K562 (cell line): ENCODE data around the gene FBL. TPM values are rescaled to one million over a fixed set of nuclear protein-coding genes. Genes with fewer than 3 reads are reported as not detected.

Experiments
- ARHGAP35 ChIP-seq: fragments of 450-650 bp; IDR thresholded peaks from 2 replicates; pipeline ENCODE4 v1.6.1; 2018; ENCODE audit not compliant: partially characterized antibody
- BCOR ChIP-seq: fragments of 450-650 bp; IDR thresholded peaks from 2 replicates; pipeline ENCODE4 v1.6.1; 2016
- ETS2 ChIP-seq: IDR thresholded peaks from 2 replicates; pipeline ENCODE4 v1.6.1; 2016; ENCODE audit warnings: borderline replicate concordance, missing genetic modification characterization, mild to moderate bottlenecking, moderate library complexity, missing compliant biosample characterization; ENCODE audit not compliant: poor library complexity, severe bottlenecking
- ETV1 ChIP-seq: fragments of 450-650 bp; conservative IDR thresholded peaks from 2 replicates; pipeline ENCODE4 v1.6.1; 2016; ENCODE audit warnings: missing genetic modification characterization, control low read depth, low read depth, missing compliant biosample characterization
- HEY1 ChIP-seq: fragments of 250-450 bp; sonication (Bioruptor Pico); IDR thresholded peaks from 2 replicates; pipeline ENCODE4 v1.5.0; 2020; ENCODE audit warnings: mild to moderate bottlenecking, moderate library complexity, borderline replicate concordance
- KLF10 ChIP-seq: fragments of 250-450 bp; sonication (Bioruptor Pico); IDR thresholded peaks from 2 replicates; pipeline ENCODE4 v1.6.1; 2021; ENCODE audit warnings: matching md5 sums
- LCOR ChIP-seq: sonication (generic); formaldehyde crosslinking; IDR thresholded peaks from 2 replicates; pipeline ENCODE4 v1.8.0; 2022; ENCODE audit warnings: mild to moderate bottlenecking, missing genetic modification reagents
- MTA2 ChIP-seq: fragments of 450-650 bp; IDR thresholded peaks from 2 replicates; pipeline ENCODE4 v1.6.1; 2016; ENCODE audit warnings: low read depth
- POLR2G ChIP-seq: fragments of 200-400 bp; formaldehyde crosslinking; IDR thresholded peaks from 2 replicates; pipeline ENCODE4 v1.6.1; 2017; ENCODE audit warnings: low read depth, mild to moderate bottlenecking, antibody characterized with exemption, low read length, moderate library complexity
- RFX7 ChIP-seq: fragments of 250-450 bp; sonication (Bioruptor Pico); IDR thresholded peaks from 2 replicates; pipeline ENCODE4 v1.5.1; 2021; ENCODE audit warnings: mild to moderate bottlenecking
- RHOXF2B ChIP-seq: fragments of 250-450 bp; sonication (Bioruptor Pico); conservative IDR thresholded peaks from 2 replicates; pipeline ENCODE4 v1.5.1; 2021
- SMARCA5 ChIP-seq: fragments of 450-650 bp; IDR thresholded peaks from 2 replicates; pipeline ENCODE4 v1.6.1; 2016
- TCF7L2 ChIP-seq: fragments of 150-350 bp; IDR thresholded peaks from 2 replicates; pipeline ENCODE4 v1.6.1; 2016; ENCODE audit warnings: low read depth, mild to moderate bottlenecking, low read length, moderate library complexity
- TRIM28 ChIP-seq: fragments of 450-650 bp; IDR thresholded peaks from 2 replicates; pipeline ENCODE4 v1.6.1; 2017
- ZKSCAN3 ChIP-seq: fragments of 250-450 bp; sonication (Bioruptor Pico); IDR thresholded peaks from 2 replicates; pipeline ENCODE4 v1.4.0; 2020
- ZNF232 ChIP-seq: sonication (generic); formaldehyde crosslinking; IDR thresholded peaks from 2 replicates; pipeline ENCODE4 v1.8.0; 2022; ENCODE audit warnings: mild to moderate bottlenecking, missing genetic modification reagents
- ZNF311 ChIP-seq: fragments of 250-450 bp; sonication (Bioruptor Pico); IDR thresholded peaks from 2 replicates; pipeline ENCODE4 v1.4.0; 2020; ENCODE audit warnings: mild to moderate bottlenecking, moderate library complexity
- ZNF75A ChIP-seq: fragments of 450-650 bp; formaldehyde crosslinking; IDR thresholded peaks from 2 replicates; pipeline ENCODE4 v1.4.0; 2020; ENCODE audit warnings: mild to moderate bottlenecking
- polyA plus RNA-seq, 8 experiments: library from polyadenylated mRNA; depleted of rRNA in 4 of 8; stranded (reverse) in 5 of 8; unstranded in 3 of 8; fragments of >200 nt; fragmentation: Nextera tagmentation in 2 of 8; fragmentation: Illumina TruSeq in 1 of 8; extraction: Ambion mirVana in 2 of 8; extraction: Trizol in 1 of 8; gene quantifications; 2 replicates each; pipeline versions ENCODE4 v1.2.1 to v1.2.3, GENCODE V29; 2011 to 2014; ENCODE audit warnings: inconsistent platforms in 1 of 8, missing spikeins in 1 of 8
- total RNA-seq, 7 experiments: library from RNA; depleted of rRNA in 6 of 7; stranded (reverse); fragments of >200 nt in 6 of 7; fragmentation: Illumina TruSeq in 2 of 7; extraction: Trizol in 2 of 7; gene quantifications; 2 replicates each; pipeline versions ENCODE4 v1.2.1 to v1.2.3, GENCODE V29; 2011 to 2021; ENCODE audit warnings: low replicate concordance in 1 of 7
- TF ChIP-seq, protein P1 (sequence below): fragments of 450-650 bp; IDR thresholded peaks from 2 replicates; pipeline ENCODE4 v1.6.1; 2016; ENCODE audit warnings: mild to moderate bottlenecking
- TF ChIP-seq, protein P2 (sequence below): IDR thresholded peaks from 3 replicates; pipeline ENCODE4 v1.6.1; 2011; ENCODE audit warnings: borderline replicate concordance, mild to moderate bottlenecking; ENCODE audit not compliant: insufficient read length, insufficient read depth
- TF ChIP-seq, protein P3 (sequence below), 3 experiments: IDR thresholded peaks in 2 of 3; conservative IDR thresholded peaks in 1 of 3; 2 replicates each; pipeline ENCODE4 v1.5.1; 2011 to 2012; ENCODE audit warnings: low read length in 3 of 3, mild to moderate bottlenecking in 3 of 3, control low read depth in 2 of 3, improper control_type of control experiment in 1 of 3, inconsistent platforms in 1 of 3, low read depth in 1 of 3, mixed read lengths in 1 of 3, moderate library complexity in 1 of 3; ENCODE audit not compliant: insufficient read depth in 2 of 3

Gene FBL
- total and polyA plus RNA-seq, 9 of the 15 experiments (the other 6 are each of a cell fraction or from before 2014, with no cell fraction given), result 201 to 1,696 (median 696) TPM

- TF ChIP-seq, protein P1, sequence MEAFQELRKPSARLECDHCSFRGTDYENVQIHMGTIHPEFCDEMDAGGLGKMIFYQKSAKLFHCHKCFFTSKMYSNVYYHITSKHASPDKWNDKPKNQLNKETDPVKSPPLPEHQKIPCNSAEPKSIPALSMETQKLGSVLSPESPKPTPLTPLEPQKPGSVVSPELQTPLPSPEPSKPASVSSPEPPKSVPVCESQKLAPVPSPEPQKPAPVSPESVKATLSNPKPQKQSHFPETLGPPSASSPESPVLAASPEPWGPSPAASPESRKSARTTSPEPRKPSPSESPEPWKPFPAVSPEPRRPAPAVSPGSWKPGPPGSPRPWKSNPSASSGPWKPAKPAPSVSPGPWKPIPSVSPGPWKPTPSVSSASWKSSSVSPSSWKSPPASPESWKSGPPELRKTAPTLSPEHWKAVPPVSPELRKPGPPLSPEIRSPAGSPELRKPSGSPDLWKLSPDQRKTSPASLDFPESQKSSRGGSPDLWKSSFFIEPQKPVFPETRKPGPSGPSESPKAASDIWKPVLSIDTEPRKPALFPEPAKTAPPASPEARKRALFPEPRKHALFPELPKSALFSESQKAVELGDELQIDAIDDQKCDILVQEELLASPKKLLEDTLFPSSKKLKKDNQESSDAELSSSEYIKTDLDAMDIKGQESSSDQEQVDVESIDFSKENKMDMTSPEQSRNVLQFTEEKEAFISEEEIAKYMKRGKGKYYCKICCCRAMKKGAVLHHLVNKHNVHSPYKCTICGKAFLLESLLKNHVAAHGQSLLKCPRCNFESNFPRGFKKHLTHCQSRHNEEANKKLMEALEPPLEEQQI, result no peak
- TF ChIP-seq ZNF232 (CRISPR knock-in tag) (no peak), ETV1 (tag) (no peak), ETS2 (tag) (no peak), TRIM28 (no peak), LCOR (no peak), MTA2 (no peak), ZKSCAN3 (no peak), ZNF311 (CRISPR knock-in tag) (no peak), TCF7L2 (no peak), ARHGAP35 (no peak), BCOR (no peak), SMARCA5 (no peak), RHOXF2B (CRISPR knock-in tag) (no peak), HEY1 (CRISPR knock-in tag) (no peak), POLR2G (peak; percentile 83), KLF10 (CRISPR knock-in tag) (no peak), RFX7 (CRISPR knock-in tag) (no peak), ZNF75A (no peak)
- TF ChIP-seq, protein P2, sequence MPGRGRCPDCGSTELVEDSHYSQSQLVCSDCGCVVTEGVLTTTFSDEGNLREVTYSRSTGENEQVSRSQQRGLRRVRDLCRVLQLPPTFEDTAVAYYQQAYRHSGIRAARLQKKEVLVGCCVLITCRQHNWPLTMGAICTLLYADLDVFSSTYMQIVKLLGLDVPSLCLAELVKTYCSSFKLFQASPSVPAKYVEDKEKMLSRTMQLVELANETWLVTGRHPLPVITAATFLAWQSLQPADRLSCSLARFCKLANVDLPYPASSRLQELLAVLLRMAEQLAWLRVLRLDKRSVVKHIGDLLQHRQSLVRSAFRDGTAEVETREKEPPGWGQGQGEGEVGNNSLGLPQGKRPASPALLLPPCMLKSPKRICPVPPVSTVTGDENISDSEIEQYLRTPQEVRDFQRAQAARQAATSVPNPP, result no peak
- TF ChIP-seq, protein P3, sequence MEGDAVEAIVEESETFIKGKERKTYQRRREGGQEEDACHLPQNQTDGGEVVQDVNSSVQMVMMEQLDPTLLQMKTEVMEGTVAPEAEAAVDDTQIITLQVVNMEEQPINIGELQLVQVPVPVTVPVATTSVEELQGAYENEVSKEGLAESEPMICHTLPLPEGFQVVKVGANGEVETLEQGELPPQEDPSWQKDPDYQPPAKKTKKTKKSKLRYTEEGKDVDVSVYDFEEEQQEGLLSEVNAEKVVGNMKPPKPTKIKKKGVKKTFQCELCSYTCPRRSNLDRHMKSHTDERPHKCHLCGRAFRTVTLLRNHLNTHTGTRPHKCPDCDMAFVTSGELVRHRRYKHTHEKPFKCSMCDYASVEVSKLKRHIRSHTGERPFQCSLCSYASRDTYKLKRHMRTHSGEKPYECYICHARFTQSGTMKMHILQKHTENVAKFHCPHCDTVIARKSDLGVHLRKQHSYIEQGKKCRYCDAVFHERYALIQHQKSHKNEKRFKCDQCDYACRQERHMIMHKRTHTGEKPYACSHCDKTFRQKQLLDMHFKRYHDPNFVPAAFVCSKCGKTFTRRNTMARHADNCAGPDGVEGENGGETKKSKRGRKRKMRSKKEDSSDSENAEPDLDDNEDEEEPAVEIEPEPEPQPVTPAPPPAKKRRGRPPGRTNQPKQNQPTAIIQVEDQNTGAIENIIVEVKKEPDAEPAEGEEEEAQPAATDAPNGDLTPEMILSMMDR (IDR thresholded peaks at IDR 0.05 in 2 of 3, conservative IDR thresholded peaks at IDR 0.05 in 1 of 3; ENCODE audit: insufficient read depth in 2 of 3, low read depth in 1 of 3, low read length in 3 of 3), result no peak
These were observed 12.5 kb downstream of the FBL start, which contains the start of gene DYRK1B (continued) for GRCh38 chr19:39833464-39834286.
